H9 (cell line): ENCODE measurements around the gene ENTPD1. TPM values are rescaled to one million over a fixed set of nuclear protein-coding genes. Genes with fewer than 3 reads are reported as not detected.

Experiments
- DNase-seq: peaks from one replicate; pipeline ENCODE4 v3.0.0-alpha.2; 2017
- H2AFZ ChIP-seq: one replicate; pipeline ENCODE4 v1.6.1; 2013; ENCODE audit warnings: mild to moderate bottlenecking, low read length, control low read depth, moderate library complexity
- H2AK5ac ChIP-seq: 2 replicates; pipeline ENCODE4 v1.6.1; 2013; ENCODE audit warnings: low read length, control low read depth, mixed read lengths; ENCODE audit not compliant: insufficient read length
- H2BK120ac ChIP-seq: one replicate; pipeline ENCODE4 v1.6.1; 2013; ENCODE audit warnings: low read depth, mild to moderate bottlenecking, low read length, control low read depth, inconsistent platforms; ENCODE audit not compliant: poor library complexity, severe bottlenecking
- H2BK12ac ChIP-seq: 2 replicates; pipeline ENCODE4 v1.6.1; 2013; ENCODE audit warnings: low read length, control low read depth, mixed read lengths, low read depth; ENCODE audit not compliant: insufficient read length
- H2BK15ac ChIP-seq: 2 replicates; pipeline ENCODE4 v1.6.1; 2013; ENCODE audit warnings: low read depth, low read length, control low read depth
- H2BK20ac ChIP-seq: one replicate; pipeline ENCODE4 v1.6.1; 2013; ENCODE audit warnings: low read depth, mild to moderate bottlenecking, low read length, control low read depth, inconsistent platforms; ENCODE audit not compliant: poor library complexity, severe bottlenecking
- H2BK5ac ChIP-seq: 2 replicates; pipeline ENCODE4 v1.6.1; 2013; ENCODE audit warnings: low read length, control low read depth, mixed read lengths; ENCODE audit not compliant: insufficient read length
- H3K14ac ChIP-seq: 2 replicates; pipeline ENCODE4 v1.6.1; 2013; ENCODE audit warnings: low read length, control low read depth; ENCODE audit not compliant: insufficient read depth
- H3K18ac ChIP-seq: 2 replicates; pipeline ENCODE4 v1.6.1; 2013; ENCODE audit warnings: low read depth, mild to moderate bottlenecking, mixed read lengths, low read length, control low read depth; ENCODE audit not compliant: insufficient read length
- H3K23ac ChIP-seq: 2 replicates; pipeline ENCODE4 v1.6.1; 2013; ENCODE audit warnings: low read length, control low read depth, mixed read lengths, low read depth; ENCODE audit not compliant: insufficient read length
- H3K23me2 ChIP-seq: 2 replicates; pipeline ENCODE4 v1.6.1; 2013; ENCODE audit warnings: low read depth, mild to moderate bottlenecking, mixed read lengths, low read length, control low read depth; ENCODE audit not compliant: insufficient read length, poor library complexity, severe bottlenecking
- H3K27ac ChIP-seq: 2 replicates; pipeline ENCODE4 v1.5.1; 2013; ENCODE audit warnings: low read length, control low read depth, mixed read lengths, low read depth; ENCODE audit not compliant: insufficient read length
- H3K27me3 ChIP-seq: 2 replicates; pipeline ENCODE4 v1.6.1; 2013; ENCODE audit warnings: low read length, control low read depth, inconsistent platforms; ENCODE audit not compliant: insufficient read depth
- H3K4ac ChIP-seq: 2 replicates; pipeline ENCODE4 v1.6.1; 2013; ENCODE audit warnings: low read depth, mild to moderate bottlenecking, control low read depth, inconsistent platforms, low read length, moderate library complexity
- H3K4me1 ChIP-seq: 2 replicates; pipeline ENCODE4 v1.6.1; 2013; ENCODE audit warnings: low read length, control low read depth, inconsistent platforms; ENCODE audit not compliant: insufficient read depth
- H3K4me2 ChIP-seq: 2 replicates; pipeline ENCODE4 v1.6.1; 2013; ENCODE audit warnings: low read length, control low read depth, mixed read lengths; ENCODE audit not compliant: insufficient read length, insufficient read depth
- H3K56ac ChIP-seq: 2 replicates; pipeline ENCODE4 v1.6.1; 2013; ENCODE audit warnings: low read depth, mild to moderate bottlenecking, mixed read lengths, low read length, control low read depth; ENCODE audit not compliant: insufficient read length
- H3K79me1 ChIP-seq: 2 replicates; pipeline ENCODE4 v1.6.1; 2013; ENCODE audit warnings: low read depth, mild to moderate bottlenecking, moderate library complexity, low read length, control low read depth, inconsistent platforms; ENCODE audit not compliant: insufficient read depth, poor library complexity, severe bottlenecking
- H3K79me2 ChIP-seq: 2 replicates; pipeline ENCODE4 v1.6.1; 2013; ENCODE audit warnings: low read length, control low read depth, inconsistent platforms; ENCODE audit not compliant: insufficient read depth
- H3K9ac ChIP-seq: 2 replicates; pipeline ENCODE4 v1.6.1; 2013; ENCODE audit warnings: low read length, control low read depth, mixed read lengths; ENCODE audit not compliant: insufficient read length; ENCODE audit errors: extremely low read depth
- H3K9me3 ChIP-seq: one replicate; pipeline ENCODE4 v1.6.1; 2013; ENCODE audit warnings: low read depth, low read length, inconsistent platforms; ENCODE audit not compliant: control insufficient read depth
- H3T11ph ChIP-seq: one replicate; pipeline ENCODE4 v1.6.1; 2013; ENCODE audit warnings: mild to moderate bottlenecking, low read length, control low read depth, inconsistent platforms
- H4K20me1 ChIP-seq: one replicate; pipeline ENCODE4 v1.6.1; 2013; ENCODE audit not compliant: control insufficient read depth, insufficient read length, insufficient read depth
- H4K5ac ChIP-seq: 2 replicates; pipeline ENCODE4 v1.6.1; 2013; ENCODE audit warnings: low read depth, mild to moderate bottlenecking, mixed read lengths, low read length, control low read depth; ENCODE audit not compliant: insufficient read length
- H4K8ac ChIP-seq: replicated peaks from 2 replicates; pipeline ENCODE4 v1.6.1; 2013; ENCODE audit warnings: low read length, control low read depth, mixed read lengths, low read depth; ENCODE audit not compliant: insufficient read length
- H4K91ac ChIP-seq: 2 replicates; pipeline ENCODE4 v1.6.1; 2013; ENCODE audit warnings: low read depth, mild to moderate bottlenecking, moderate library complexity, mixed read lengths, low read length, control low read depth; ENCODE audit not compliant: insufficient read length
- H3K27ac Mint-ChIP-seq, 3 experiments: 2 replicates in 2 of 3; 3 replicates in 1 of 3; pipeline ENCODE4 v1.8.0; 2020 to 2021; ENCODE audit warnings: mixed read lengths in 3 of 3, mild to moderate bottlenecking in 1 of 3, moderate library complexity in 1 of 3
- H3K27me3 Mint-ChIP-seq: 2 replicates; pipeline ENCODE4 v1.8.0; 2021; ENCODE audit warnings: low read depth, mild to moderate bottlenecking, moderate library complexity, mixed read lengths
- H3K36me3 Mint-ChIP-seq, 3 experiments: 2 replicates in 2 of 3; 3 replicates in 1 of 3; pipeline ENCODE4 v1.8.0; 2020 to 2021; ENCODE audit warnings: low read depth in 3 of 3, mixed read lengths in 3 of 3; ENCODE audit not compliant: insufficient read depth in 1 of 3
- H3K4me1 Mint-ChIP-seq, 2 experiments: 2 replicates each; pipeline ENCODE4 v1.8.0; 2020; ENCODE audit warnings: mixed read lengths in 2 of 2
- H3K4me3 Mint-ChIP-seq, 2 experiments: 2 replicates in 1 of 2; 3 replicates in 1 of 2; pipeline ENCODE4 v1.8.0; 2020 to 2021; ENCODE audit warnings: mild to moderate bottlenecking in 2 of 2, mixed read lengths in 2 of 2, moderate library complexity in 1 of 2
- H3K9me3 Mint-ChIP-seq, 2 experiments: 2 replicates in 1 of 2; 3 replicates in 1 of 2; pipeline ENCODE4 v1.8.0; 2020; ENCODE audit warnings: mild to moderate bottlenecking in 2 of 2, mixed read lengths in 2 of 2, moderate library complexity in 1 of 2
- CTCF ChIP-seq: fragments of 200-600 bp; sonication (generic); conservative IDR thresholded peaks from 3 replicates; pipeline ENCODE4 v1.8.0; 2021; ENCODE audit warnings: antibody characterized with exemption, mild to moderate bottlenecking
- WGBS: extraction: QIAGEN DNeasy Blood & Tissue Kit; methylation state at CpG from one replicate; pipeline ENCODE4 v1.1.7; 2013; ENCODE audit warnings: missing lambda C conversion rate, low lambda C conversion rate, mixed read lengths; ENCODE audit not compliant: insufficient read length; ENCODE audit errors: extremely low coverage; 5-methylcytosine and 5-hydroxymethylcytosine counted together
- total RNA-seq: library from RNA; stranded (reverse); gene quantifications from 2 replicates; pipeline ENCODE4 v1.2.1, GENCODE V29; 2021

Gene ENTPD1
- total RNA-seq, 1 experiment from 2014 or later: 1.9 TPM

- no peaks in the 10 kb centered on the region; a peak in 1 of 7 replicates for H3K36me3 Mint-ChIP-seq
- WGBS: no CpG with 5 or more reads among the region's 6 CpGs
- Histone ChIP-seq H2AFZ (no peak overlapping the region), H3K4ac (no peak overlapping the region), H4K20me1 (no peaks in the 10 kb centered on the region), H4K8ac (no peak overlapping the region), H3K27me3 (no peaks in the 10 kb centered on the region), H3K79me2 (no peaks in the 10 kb centered on the region), H3K79me1 (no peaks in the 10 kb centered on the region), H3K9me3 (no peaks in the 10 kb centered on the region), H2BK120ac (no peak overlapping the region), H3K9ac (no peak overlapping the region), H2BK12ac (no peak overlapping the region), H2BK20ac (no peak overlapping the region), H3K18ac (no peak overlapping the region), H3K23me2 (no peaks in the 10 kb centered on the region), H3K23ac (no peak overlapping the region), H3K4me1 (no peaks in the 10 kb centered on the region), H3T11ph (no peak overlapping the region), H3K27ac (no peak overlapping the region), H2BK15ac (no peak overlapping the region), H3K4me2 (no peak overlapping the region), H3K14ac (no peak overlapping the region), H4K91ac (no peak overlapping the region), H2BK5ac (no peak overlapping the region), H3K56ac (no peak overlapping the region), H4K5ac (no peak overlapping the region), H2AK5ac (no peak overlapping the region)
- H3K4me3 Mint-ChIP-seq: no peak overlapping the region
- H3K27ac Mint-ChIP-seq: no peak overlapping the region
- TF ChIP-seq CTCF: no peak
- no peak for DNase-seq
- H3K27me3 Mint-ChIP-seq: no peaks in the 10 kb centered on the region
- peaks cover 6 to 8% of the 10 kb centered on the region in 2 experiments; a peak in 3 of 4 replicates for H3K4me1 Mint-ChIP-seq
- H3K9me3 Mint-ChIP-seq: no peaks in the 10 kb centered on the region; a peak in 1 of 5 replicates
Measured at GRCh38 chr10:95832216-95833041, 76.5 kb downstream of the ENTPD1 start.
